ENCODE data around the gene HLTF. TPM values are rescaled to one million over a fixed set of nuclear protein-coding genes. Genes with fewer than 3 reads are reported as not detected.

HLTF gene
- total and polyA plus RNA-seq, 2 of the 13 experiments (the other 11 are each of a cell fraction or from before 2014, with no cell fraction given), result 12.0 to 22.9 TPM

DNA sequence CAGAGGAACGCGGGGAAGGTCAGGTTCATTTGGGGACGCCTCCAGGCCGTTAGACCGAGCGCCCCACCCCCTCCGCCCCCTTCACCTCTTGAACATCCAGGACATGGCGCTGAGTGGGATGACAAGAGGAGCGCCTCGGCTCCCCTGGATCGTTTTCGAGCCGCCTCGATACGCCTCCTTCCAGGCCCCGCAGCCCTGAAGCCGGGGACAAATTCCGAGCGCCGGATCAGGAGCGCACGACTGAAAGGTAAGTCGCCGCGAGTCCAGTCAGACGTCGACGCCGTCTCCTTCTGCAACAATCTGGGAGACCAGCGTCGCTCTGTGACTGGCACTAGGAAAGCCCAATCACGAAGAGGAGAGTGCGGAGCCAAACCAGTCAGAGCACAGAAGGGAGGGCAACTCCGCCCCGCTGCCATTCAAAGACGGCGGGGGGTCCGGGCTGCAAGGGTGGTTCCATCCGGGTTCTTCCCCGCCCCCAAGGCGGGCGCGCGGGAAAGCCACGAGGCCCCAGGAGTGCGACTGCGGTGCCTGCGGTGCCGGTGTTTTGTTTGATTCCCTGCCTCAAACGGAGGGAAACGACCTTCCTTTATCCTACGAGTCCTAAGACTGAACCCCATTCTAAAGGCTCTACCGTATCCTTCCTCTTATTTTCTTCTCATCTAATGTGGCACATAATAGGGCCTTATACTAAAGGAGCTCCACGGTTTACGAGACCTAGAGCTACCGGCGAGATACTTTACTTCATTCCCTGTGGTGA is at the start of gene HLTF (continued):
- TF ChIP-seq ZBED4 (CRISPR knock-in tag; IDR thresholded peaks at IDR 0.05; ENCODE audit: borderline replicate concordance) (no peak), ZNF672 (CRISPR knock-in tag; IDR thresholded peaks at IDR 0.05) (no peak), FOXK1 (CRISPR knock-in tag; IDR thresholded peaks at IDR 0.05; ENCODE audit: borderline replicate concordance, low read depth) (peak; percentile 57; the same call in 1 of the 2 replicates), ELF3 (CRISPR knock-in tag; IDR thresholded peaks at IDR 0.05) (no peak; the same call in 1 of the 2 replicates), ATF4 (CRISPR knock-in tag; IDR thresholded peaks at IDR 0.05) (peak in 1 of 2 experiments; percentile 54; a peak in 2 of 4 replicates), ZIK1 (CRISPR knock-in tag; IDR thresholded peaks at IDR 0.05; ENCODE audit: borderline replicate concordance, low read depth) (no peak), ZNF777 (CRISPR knock-in tag; IDR thresholded peaks at IDR 0.05) (peak; percentile 84), HNRNPUL1 (IDR thresholded peaks at IDR 0.05; ENCODE audit: low read depth, low read length) (no peak), HBP1 (CRISPR knock-in tag; IDR thresholded peaks at IDR 0.05; ENCODE audit: low read depth) (peak; percentile 72; the same call in 1 of the 2 replicates), ZNF326 (CRISPR knock-in tag; IDR thresholded peaks at IDR 0.05; ENCODE audit: borderline replicate concordance) (no peak), CHD4 (IDR thresholded peaks at IDR 0.05; ENCODE audit: borderline replicate concordance, low read length) (no peak), ZNF30 (CRISPR knock-in tag; IDR thresholded peaks at IDR 0.05) (peak; percentile 77; the same call in 1 of the 2 replicates), DDIT3 (CRISPR knock-in tag; IDR thresholded peaks at IDR 0.05) (no peak), CREM (IDR thresholded peaks at IDR 0.05) (peak; percentile 66), CREM (CRISPR knock-in tag; IDR thresholded peaks at IDR 0.05) (no peak), SIX1 (CRISPR knock-in tag; IDR thresholded peaks at IDR 0.05; ENCODE audit: borderline replicate concordance) (0 out of 2 replicates have a peak, but pooled peaks have one; percentile 26), PLRG1 (conservative IDR thresholded peaks at IDR 0.05) (no peak), SMAD1 (CRISPR knock-in tag; IDR thresholded peaks at IDR 0.05; ENCODE audit: borderline replicate concordance, low read depth) (peak; percentile 91; the same call in 1 of the 2 replicates), MAX (IDR thresholded peaks at IDR 0.05) (peak; percentile 99), ZNF503 (CRISPR knock-in tag; IDR thresholded peaks at IDR 0.05) (peak; percentile 74; the same call in 1 of the 2 replicates), ZBTB1 (CRISPR knock-in tag; IDR thresholded peaks at IDR 0.05; ENCODE audit: borderline replicate concordance) (no peak)
